HG02840 (cell line): ENCODE results near the gene MMP27.
"Not testable (repeated sequence)": the region's sequence is repeated elsewhere in the genome, so short reads cannot be mapped to it uniquely, and the experiment has no call there.

ENCODE experiments used
- ATAC-seq: cut with Tn5 transposase; IDR thresholded peaks from one replicate; pipeline ENCODE4 v1.9.1; 2021; ENCODE audit warnings: mild to moderate bottlenecking, moderate library complexity, moderate number of reproducible peaks; ENCODE audit not compliant: unreplicated experiment, low FRiP score

The MMP27 gene, protein sequence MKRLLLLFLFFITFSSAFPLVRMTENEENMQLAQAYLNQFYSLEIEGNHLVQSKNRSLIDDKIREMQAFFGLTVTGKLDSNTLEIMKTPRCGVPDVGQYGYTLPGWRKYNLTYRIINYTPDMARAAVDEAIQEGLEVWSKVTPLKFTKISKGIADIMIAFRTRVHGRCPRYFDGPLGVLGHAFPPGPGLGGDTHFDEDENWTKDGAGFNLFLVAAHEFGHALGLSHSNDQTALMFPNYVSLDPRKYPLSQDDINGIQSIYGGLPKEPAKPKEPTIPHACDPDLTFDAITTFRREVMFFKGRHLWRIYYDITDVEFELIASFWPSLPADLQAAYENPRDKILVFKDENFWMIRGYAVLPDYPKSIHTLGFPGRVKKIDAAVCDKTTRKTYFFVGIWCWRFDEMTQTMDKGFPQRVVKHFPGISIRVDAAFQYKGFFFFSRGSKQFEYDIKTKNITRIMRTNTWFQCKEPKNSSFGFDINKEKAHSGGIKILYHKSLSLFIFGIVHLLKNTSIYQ

DNA sequence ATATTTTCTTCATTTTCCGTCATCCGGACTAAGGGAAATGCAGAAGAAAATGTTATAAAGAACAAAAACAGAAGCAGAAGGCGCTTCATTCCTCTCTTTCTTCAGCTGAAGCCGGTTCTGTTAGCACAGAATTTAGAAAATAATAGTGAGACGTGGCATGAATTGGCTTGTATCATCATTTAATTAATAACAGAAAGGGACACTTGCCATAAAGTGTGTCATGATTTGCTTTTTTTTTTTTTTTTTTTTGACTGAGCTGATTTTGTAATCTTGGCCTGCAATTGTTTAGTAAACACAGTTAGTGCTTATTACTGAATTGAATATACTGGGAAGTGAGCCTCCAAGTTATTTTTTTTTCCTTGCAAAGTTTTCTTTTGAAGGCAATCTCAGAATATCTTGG, at the start of gene MMP27:
Gene MMP27, minus strand, starts transcription at position 144 of the 400 bp plus-strand sequence. Its CDS starts 55 bp downstream, at position 89.
- ATAC-seq: no peak

DNA sequence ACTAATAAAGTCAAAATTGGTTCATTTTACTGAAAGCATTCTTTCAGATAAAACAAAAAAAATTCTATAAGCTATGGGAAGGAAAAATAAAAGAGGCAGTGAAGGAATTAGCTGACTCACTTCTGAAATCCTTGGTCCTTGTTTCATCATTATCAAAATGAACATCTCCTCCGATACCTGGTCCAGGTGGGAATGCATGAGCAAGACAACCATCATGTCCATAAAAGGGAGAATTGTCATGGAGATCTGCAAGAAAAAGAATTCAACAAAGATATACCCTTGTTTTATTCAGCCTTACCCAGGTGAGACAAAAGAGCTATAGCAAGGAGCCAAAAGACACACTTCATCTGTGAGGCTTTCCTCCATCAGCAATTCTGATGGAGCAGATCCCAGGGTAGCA, 47.7 kb upstream of the MMP27 start:
- no peak for ATAC-seq

DNA sequence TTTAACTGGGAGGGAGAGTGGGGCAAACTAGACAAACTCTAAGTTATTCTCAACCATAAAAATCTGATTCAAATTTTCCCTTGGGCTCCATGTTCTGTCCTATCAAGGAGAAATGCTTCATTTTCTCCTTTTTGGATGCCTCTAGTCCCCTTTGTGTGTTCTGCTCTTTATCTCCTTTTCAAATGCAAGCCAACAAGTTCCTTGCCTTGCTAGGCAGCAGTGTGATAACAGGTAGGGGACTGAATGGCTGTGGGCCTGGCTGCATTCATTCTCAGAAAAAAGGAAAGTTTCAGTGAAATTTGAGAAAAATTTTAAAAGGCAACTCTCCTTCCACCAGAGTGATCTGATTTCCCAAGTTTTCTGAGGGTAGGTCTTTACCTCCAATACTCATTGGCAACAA, 46.1 kb upstream of the MMP27 start:
- no peak for ATAC-seq

DNA sequence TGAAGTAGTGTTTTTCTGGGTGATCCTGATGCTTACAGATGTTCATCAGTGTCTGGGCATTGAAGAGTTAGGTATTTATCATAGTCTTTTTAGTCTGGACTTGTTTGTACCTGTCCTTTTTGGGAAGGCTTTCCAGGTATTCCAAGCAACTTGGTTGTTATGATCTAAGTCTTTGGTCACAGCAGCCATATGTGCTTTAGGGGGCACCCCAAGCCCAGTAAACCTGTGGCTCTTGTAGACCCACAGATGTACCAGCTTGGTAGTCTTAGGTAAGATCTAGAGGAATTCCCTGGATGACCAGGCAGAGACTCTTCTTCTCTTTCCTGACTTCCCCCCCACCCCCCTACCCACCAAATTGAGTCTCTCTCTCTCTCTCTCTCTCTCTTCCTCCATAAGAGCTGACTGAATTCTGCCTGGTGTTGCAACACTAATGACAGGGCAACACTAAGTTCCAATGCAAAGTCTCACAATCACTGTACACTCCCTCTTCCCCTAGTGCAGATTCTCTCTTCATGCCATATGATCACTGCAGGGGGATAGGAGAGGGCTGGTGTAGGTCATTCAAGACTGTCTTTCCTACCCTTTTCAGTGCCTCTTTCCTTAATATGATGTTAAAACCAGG, 43.6 kb upstream of the MMP27 start:
- ATAC-seq: no peak

DNA sequence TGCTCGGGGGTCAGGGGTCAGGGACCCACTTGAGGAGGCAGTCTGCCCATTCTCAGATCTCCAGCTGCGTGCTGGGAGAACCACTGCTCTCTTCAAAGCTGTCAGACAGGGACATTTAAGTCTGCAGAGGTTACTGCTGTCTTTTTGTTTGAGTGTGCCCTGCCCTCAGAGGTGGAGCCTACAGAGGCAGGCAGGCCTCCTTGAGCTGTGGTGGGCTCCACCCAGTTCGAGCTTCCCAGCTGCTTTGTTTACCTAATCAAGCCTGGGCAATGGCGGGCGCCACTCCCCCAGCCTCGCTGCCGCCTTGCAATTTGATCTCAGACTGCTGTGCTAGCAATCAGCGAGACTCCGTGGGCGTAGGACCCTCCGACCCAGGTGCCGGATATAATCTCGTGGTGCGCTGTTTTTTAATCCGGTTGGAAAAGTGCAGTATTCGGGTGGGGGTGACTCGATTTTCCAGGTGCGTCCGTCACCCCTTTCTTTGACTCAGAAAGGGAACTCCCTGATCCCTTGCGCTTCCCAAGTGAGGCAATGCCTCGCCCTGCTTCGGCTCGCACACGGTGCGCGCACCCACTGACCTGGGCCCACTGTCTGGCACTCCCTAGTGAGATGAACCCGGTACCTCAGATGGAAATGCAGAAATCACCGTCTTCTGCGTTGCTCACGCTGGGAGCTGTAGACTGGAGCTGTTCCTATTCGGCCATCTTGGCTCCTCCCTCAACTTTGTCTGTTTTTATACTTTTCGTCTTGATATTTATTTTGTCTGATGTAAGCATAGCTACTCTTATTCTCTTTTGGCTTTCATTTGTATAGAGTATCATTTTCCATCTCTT, 41.4 kb upstream of the MMP27 start:
- not testable (repeated sequence) for ATAC-seq

DNA sequence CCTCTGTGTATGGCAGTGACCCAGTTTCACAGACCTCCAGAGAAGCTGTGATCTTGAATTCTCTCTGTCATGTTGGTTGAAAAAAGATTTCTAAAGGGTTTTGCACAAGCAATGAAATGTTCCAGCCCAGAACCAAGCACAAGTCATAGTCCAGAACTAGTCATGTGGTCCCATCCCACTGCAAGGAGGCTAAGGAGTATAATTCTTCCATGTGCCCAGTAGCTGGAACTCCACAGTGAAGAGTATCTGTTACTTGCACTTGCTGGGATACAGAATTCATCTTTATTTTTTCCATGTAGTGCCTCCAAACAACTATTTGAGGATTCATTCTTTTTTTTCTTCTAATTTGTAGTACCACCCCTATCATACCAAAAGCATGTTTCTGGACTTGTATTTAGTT, 29.1 kb upstream of the MMP27 start:
- no peak for ATAC-seq

DNA sequence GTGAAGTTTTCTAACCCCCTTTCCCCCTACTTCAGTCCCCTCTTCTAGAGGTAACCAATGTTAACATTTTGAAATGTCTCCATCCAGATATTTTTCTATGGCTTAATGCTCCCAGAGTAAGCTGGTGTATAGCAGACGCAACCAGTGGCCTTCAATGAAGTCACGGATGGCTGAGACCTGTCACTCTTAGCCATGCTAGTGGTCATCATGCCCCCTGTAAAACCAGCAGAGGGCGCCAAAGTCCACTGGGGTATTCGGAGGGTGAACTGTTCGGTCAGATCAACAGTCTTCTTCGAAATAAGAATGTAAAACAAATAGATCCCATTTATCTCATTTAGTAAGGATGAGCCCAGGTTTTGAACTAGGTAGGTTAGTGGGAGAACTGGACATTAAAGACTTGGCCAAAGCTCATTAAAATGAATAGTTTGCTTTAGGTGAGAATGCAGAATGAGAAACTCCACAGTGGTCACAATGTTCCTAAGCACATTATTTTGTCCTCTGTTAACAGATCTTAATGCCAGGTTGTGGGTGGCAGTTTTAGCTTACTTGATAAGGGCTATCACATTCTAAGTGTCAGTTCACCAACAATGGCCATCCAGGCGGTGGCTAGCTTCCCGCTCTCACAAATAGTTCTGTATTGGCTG, 27.8 kb upstream of the MMP27 start:
- ATAC-seq: no peak

DNA sequence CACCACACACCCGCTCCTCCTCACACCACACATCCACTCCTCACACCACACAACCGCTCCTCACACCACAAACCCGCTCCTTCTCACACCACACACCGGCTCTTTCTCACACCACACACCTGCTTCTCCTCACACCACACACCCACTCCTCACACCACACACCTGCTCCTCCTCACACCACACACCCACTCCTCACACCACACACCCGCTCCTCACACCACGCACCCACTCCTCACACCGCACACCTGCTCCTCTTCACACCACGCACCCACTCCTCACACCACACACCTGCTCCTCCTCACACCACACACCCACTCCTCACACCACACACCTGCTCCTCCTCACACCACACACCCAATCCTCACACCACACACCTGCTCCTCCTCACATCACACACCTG, 25.4 kb upstream of the MMP27 start:
- not testable (repeated sequence) for ATAC-seq

DNA sequence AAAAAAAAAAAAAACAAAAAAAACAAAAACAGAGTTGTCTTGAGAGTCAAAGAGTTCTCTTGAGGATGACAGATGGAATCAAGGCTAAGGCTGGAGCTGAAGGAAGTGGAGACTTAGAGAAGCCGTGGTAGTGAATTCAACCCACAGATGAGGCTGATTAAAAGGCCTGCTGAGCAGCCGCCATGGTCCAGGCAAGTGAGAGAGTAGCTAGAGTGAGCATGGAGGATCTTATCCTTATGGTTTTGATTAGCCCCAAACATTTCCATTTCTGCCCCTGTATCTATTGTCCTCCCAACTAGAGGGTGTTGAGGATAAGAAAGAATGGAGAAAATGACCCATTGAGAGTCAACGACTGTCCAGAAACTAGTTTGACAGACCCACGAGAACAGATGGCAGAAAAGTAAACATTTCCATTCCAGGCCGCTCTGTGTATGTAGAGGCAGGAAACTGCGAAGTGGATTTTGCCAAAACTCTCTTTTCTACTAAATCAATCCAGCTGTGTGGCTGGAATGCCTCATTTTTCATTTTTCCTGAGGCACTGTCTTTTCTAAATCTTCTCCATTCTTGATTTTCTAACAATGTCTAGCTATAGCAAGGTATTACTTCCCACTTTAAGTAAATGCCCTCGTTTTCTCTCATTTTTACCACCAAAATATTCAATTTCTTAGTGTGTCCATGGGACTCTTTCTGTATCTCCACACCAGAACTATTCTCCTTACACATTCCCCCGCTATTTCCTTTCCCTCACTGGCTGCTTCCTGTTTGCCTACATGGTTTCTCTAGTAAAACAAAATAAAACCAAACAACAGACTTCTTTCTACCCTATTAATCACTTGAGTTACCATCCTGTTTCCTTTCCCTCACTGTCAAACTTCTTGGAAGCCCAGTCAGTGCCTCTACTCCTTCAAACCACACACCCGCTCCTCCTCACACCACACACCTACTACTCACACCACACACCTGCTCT, 24.6 kb upstream of the MMP27 start:
- no peak for ATAC-seq

DNA sequence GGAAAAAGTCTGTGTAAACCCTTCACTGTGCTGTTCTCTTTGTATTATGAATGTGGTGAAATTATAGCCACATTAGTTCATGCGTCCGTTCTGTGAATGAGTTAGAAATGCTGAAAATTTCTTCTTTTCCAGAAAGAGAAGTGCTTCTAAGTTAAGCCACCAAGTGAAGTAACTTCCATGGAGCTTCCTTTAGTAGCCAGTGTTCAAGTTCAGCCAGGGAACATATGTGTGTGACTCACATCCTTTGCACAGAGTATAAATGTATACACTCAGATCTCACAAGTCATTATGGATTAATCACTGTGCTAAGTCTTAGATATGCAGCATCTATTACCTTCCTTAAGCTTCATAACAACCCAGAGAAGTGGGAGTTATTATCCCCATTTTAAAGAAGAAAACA, 22.3 kb upstream of the MMP27 start:
- no peak for ATAC-seq

DNA sequence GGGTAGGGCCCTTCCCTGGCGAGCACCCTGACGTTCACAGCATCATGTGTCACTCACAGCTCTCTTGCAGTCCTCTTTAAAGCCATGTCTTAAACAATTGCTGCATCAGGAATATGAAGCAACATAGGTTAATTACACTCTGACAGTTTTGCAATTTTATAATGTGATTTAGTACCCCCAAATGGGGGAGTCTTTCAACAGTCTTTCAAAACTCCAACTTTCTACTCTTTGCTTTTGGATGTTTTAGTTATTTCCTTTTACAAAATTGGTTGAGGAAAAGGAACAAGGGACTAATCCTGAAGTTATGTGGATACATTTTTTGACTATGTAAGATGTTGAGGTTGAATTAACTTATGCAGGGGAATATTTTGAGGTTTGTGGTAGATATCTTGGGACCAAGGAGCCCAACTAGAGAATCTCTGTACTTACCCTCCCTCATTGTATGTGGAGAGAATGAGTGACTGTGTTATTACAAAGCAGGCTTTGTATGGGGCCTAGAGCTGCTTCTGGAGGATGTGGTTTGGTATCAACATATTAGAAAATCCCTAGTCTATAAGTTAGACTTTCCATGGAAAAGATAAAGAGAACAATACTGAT, 19.4 kb upstream of the MMP27 start, which contains the start of gene MMP8:
Gene MMP8, minus strand, starts transcription at position 51 of the 597 bp plus-strand sequence. CDS start 99 bp downstream, outside the sequence.
- ATAC-seq: no peak

DNA sequence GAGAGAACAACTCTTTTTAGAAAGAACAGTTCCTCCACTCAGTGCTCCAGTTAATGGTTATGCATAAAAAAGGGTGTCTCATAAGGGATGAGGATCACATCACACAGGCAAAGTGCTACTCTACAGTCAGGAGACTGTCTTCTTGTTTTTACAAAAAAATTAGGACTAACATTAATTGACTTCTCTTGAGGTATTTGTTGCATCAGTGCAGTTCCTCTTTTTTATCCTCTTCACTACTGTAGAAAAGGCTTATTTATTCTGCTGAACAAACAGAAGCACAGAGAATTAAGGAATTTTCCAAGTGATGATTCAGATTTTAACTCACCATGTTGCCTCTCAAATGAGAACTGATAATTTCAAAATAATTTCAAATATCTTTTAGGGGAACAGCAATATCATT, 17.3 kb upstream of the MMP27 start:
- no peak for ATAC-seq

DNA sequence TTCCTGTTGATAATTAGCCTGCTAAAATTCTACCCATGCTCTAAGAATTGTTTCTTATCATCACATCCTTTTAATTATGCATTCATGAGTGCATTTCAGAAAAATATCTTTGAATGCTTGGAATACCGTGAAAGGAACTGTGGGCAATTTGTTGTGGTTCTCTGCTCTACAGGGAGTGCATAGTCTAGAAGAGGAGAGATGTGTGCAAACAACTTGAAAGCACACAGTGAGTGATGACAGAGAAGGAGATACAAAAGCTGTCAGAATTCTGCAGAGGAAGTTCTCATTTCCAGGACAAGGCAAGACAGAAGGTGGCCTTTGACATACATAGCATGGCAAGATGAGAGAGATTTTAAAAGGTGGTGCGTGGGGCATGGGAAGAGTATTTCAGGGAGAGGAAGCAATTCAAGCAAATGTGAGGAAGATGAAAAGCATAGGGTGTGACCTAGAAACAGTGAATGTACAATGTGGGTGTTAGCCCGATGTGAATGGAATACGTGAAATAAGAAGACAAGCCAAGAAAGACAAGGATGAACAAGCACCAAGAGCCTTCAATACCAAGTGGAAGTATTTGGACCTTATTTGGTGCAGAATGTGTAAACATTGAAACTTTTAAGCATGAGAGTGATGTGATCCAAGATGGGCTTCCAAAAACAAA, 14.2 kb upstream of the MMP27 start:
- ATAC-seq: no peak

DNA sequence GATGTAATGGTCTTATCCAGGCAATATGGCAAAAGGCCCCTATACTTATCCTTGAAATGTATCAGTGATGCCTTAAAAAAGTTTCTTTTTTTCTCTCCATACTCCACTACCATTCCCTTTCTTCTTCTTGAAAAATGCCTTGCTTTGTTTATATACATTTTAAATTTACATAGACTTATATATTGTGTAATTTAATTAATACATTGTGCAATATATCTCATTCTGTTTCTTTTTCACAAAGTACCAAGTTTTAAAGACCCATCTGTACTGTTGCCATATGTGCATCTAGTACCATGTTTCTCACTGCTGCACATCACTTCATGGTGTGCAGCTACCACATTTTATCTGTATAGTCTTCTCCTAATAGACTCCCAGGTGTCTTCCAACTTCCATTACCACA, 11.7 kb upstream of the MMP27 start:
- no peak for ATAC-seq

DNA sequence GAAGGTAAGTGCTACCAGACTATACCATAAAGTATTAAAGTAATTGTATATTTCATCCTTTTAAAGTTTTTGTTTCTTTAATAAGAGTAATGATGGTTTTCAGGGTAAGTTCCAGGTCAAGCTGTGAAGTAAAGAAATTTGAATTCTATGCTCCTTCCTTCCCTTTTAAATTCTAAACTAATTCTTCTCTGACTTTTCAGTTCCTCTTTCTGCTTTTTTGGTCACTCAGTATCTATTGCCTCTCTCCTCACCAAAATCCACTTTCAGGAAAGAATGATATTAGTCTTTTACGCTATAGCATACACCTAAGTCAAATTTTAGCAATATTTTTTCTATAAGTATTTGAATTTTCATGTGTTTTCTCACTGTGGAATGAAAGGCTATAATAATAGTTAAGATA, 11.0 kb upstream of the MMP27 start:
- ATAC-seq: no peak

DNA sequence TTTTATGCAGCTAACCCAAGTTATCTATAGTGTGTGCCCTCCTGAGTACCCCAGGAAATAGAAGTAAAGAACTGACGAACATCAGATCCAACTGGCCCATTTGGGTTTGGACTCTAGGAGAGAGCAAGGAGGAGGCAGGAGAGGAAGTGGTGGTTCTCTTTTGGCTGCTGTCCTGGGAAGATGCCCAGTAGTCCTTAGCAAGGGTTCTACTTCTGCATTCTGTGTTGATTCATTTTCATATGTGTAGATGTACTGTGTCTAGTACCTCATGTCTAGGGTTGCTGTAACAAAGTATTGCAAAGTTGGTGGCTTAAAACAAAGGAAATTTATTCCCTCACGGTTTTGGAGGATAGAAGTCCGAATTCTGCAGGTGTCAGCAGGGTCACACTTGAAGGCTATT, 6.6 kb upstream of the MMP27 start:
- no peak for ATAC-seq

DNA sequence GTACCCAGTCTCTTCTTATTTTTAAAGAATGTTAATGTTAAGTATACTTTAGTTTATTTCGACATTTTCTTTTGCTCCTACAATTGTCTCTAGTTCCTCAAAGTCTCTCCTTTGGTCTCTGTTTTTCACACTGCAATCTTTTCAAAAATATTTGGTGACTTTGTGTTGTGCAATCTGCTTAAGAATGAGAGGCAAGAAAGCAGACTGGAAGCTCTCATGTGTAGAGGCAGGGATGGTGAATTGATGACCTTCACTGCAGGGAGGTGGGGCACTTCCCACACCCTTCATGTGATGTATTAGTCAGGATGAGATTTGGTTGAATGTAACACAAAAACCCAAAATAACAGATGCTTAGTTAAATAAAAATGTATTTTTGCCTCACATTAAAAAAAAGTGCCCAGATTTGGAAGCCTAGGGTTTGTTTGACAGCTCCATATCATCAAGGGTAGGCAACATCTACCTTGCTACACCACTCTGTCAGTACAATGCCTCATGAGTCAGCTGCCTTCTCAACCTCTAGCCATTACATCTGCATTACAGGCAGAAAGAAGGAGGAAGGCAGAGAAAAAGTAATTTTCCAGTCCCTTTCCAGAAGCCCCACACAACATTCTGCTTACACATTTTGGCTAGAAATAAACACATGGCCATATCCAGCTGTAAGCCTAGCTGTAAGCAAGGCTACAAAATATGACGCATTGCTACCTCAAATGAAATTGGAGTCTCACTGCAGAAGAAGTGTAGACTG, 3.8 kb upstream of the MMP27 start:
- no peak for ATAC-seq

DNA sequence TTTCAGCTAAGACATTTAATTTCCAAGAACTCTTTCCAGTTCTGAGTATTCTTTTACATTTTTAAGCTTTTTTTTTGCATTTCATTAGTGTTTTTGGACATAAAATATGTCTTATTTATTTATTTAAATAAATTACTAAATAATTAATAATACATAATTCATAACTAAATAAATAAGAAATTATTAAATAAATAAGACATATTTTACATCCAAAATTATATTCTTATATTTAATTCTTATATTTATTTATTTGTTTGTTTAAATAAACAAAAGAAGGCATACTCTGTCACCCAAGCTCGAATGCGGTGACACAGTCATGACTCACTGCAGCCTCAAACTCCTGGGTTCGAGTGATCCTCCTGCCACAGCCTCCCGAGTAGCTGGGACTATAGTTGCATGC, 3.1 kb upstream of the MMP27 start:
- ATAC-seq: no peak
